HL-60 (cell line): ENCODE results near the gene FGD5.

Experiments used
- CTCF ChIP-seq: IDR thresholded peaks from one replicate; pipeline ENCODE4 v1.5.1; 2011; ENCODE audit warnings: low read length, control low read depth, inconsistent platforms; ENCODE audit not compliant: insufficient read depth
- POLR2AphosphoS5 ChIP-seq: IDR thresholded peaks from 2 replicates; pipeline ENCODE4 v1.6.1; 2012; ENCODE audit warnings: low read depth

GRCh38 chr3:14820156-14820555 lies 1.4 kb downstream of the FGD5 start:
- no peak for TF ChIP-seq CTCF
- no peak for TF ChIP-seq POLR2AphosphoS5
